Pancreas (tissue), 10 donors: ENCODE measurements around the gene TDRD5. TPM values are rescaled to one million over a fixed set of nuclear protein-coding genes. Genes with fewer than 3 reads are reported as not detected.

Experiments
- ATAC-seq, 4 donors: fragments of 200-7000 bp; cut with Tn5 transposase; one replicate each; pipeline versions ENCODE4 v1.8.0 to v1.9.1; 2020; ENCODE audit warnings: mild to moderate bottlenecking in 4 of 4, moderate library complexity in 4 of 4
- DNase-seq, 6 donors: peaks; one replicate each; pipeline ENCODE4 v3.0.0-alpha.2; 2020
- FAIRE-seq: peaks from 2 replicates; lab custom pipeline; 2012; peaks lifted over from hg19 to GRCh38; lab: Jason Lieb, UNC
- H3K27ac ChIP-seq, 4 donors: fragments of 200-600 bp; sonication (generic); 1 replicate in 3 of 4; 2 replicates in 1 of 4; pipeline versions ENCODE4 v1.5.0 to v1.8.0; 2020
- H3K27me3 ChIP-seq, 4 donors: fragments of 200-600 bp; one replicate each; pipeline ENCODE4 v1.8.0; 2021
- H3K36me3 ChIP-seq, 3 donors: fragments of 200-600 bp; sonication (generic) in 1 of 3; one replicate each; pipeline versions ENCODE4 v1.5.0 to v1.8.0; 2020 to 2021
- H3K4me1 ChIP-seq, 3 donors: fragments of 200-600 bp; one replicate each; pipeline ENCODE4 v1.8.0; 2021
- H3K4me3 ChIP-seq, 4 donors: fragments of 200-600 bp; sonication (generic) in 2 of 4; one replicate each; pipeline versions ENCODE4 v1.5.0 to v1.8.0; 2020 to 2021
- H3K9me3 ChIP-seq, 4 donors: fragments of 200-600 bp; one replicate each; pipeline ENCODE4 v1.8.0; 2021
- CTCF ChIP-seq, 4 donors: fragments of 200-600 bp; sonication (generic) in 3 of 4; IDR thresholded peaks; one replicate each; pipeline versions ENCODE4 v1.5.0 to v1.8.0; 2021; ENCODE audit warnings: antibody characterized with exemption in 4 of 4
- WGBS, 2 donors: extraction: QIAGEN DNeasy Blood & Tissue Kit; methylation state at CpG; one replicate each; pipeline ENCODE4 v1.1.7; 2013; 5-methylcytosine and 5-hydroxymethylcytosine counted together
- intact Hi-C, 3 donors: fragments of 100-400 bp; cut with DNase I; formaldehyde crosslinking; loops; one replicate each; pipeline versions ENCODE4 v1.11.1 to v1.14.2; 2022
- polyA plus RNA-seq, 2 donors: library from polyadenylated mRNA; stranded (reverse); fragments of 200-250 nt; gene quantifications; one replicate each; pipeline ENCODE4 v1.2.3, GENCODE V29; 2013
- total RNA-seq, 6 donors: library from RNA; stranded (reverse); fragmentation: NEBNext Ultra II Directional in 4 of 6; extraction: Animal tissue kit (Norgen Biotek cat#: 25700) in 4 of 6; gene quantifications; one replicate each; pipeline versions ENCODE4 v1.2.1 to v1.2.4, GENCODE V29; 2021 to 2023
- donor health status: healthy with polysubstance abuse.
- donor health status: DM: no; HTN: no; CAD: no; lungs with moderate emphysema.
- donor health status: DM: no; HTN: no; CAD: no.
- donor health status: control.
- donor health status: control.
- donor health status: Bipolar disorder and iron deficiency.
- donor health status: DM: yes; HTN: yes; CAD: no.
- donor health status: DM: no; HTN: no; CAD: no.
- donor health status: DM: no; HTN: no; CAD: no.
- donor health status: DM: yes; HTN: yes; CAD: no.

TDRD5 gene
- total and polyA plus RNA-seq, 8 donors = 0.06 to 1.5 (median 0.23) TPM; not detected in 1

GRCh38 chr1:179586107-179586823 is 5.4 kb upstream of the TDRD5 start:
- peak overlapping the region; percentile 60 to 87 (median 80) for H3K27ac ChIP-seq
- DNase-seq = peak; percentile 60 to 92 (median 84)

GRCh38 chr1:179587336-179587735 is 4.3 kb upstream of the TDRD5 start:
- no peaks in the 10 kb centered on the region for H3K36me3 ChIP-seq
- FAIRE-seq (no peak), DNase-seq (no peak), ATAC-seq (no peak)
- H3K4me3 ChIP-seq = no peak overlapping the region
- H3K4me1 ChIP-seq = peaks cover 0 to 4% (median 0%) of the 10 kb centered on the region in 3 donors
- peaks cover 0 to 4% (median 0%) of the 10 kb centered on the region in 4 donors for H3K27me3 ChIP-seq
- no peak for TF ChIP-seq CTCF (IDR thresholded peaks at IDR 0.05)
- intact Hi-C loops = no loop called here
- no peaks in the 10 kb centered on the region for H3K9me3 ChIP-seq
- 93 to 97% methylated on average over 6 of the region's 6 CpGs for WGBS, 2 donors
- H3K27ac ChIP-seq = no peak overlapping the region

More at GRCh38 chr1:179586107-179586823, 5.4 kb upstream of the TDRD5 start:
- H3K36me3 ChIP-seq = no peaks in the 10 kb centered on the region
- TF ChIP-seq CTCF (IDR thresholded peaks at IDR 0.05) = peak; percentile 59 to 69 (median 62)
- intact Hi-C loops = no loop called here
- H3K4me1 ChIP-seq = no peaks in the 10 kb centered on the region
- ATAC-seq (peak; percentile 91 to 98 (median 95)), FAIRE-seq (no peak)
- peak overlapping the region; percentile 9 to 43 (median 27) for H3K4me3 ChIP-seq
- WGBS, 2 donors = 1% methylated on average over 39 to 60 of the region's 60 CpGs
- H3K27me3 ChIP-seq = no peaks in the 10 kb centered on the region
- H3K9me3 ChIP-seq = no peaks in the 10 kb centered on the region

- WGBS, 2 donors = 86 to 91% methylated on average over 16 to 18 of the region's 18 CpGs
- H3K36me3 ChIP-seq = no peaks in the 10 kb centered on the region
- no peak overlapping the region for H3K4me3 ChIP-seq
- no peak for TF ChIP-seq CTCF (IDR thresholded peaks at IDR 0.05)
- intact Hi-C loops = no loop called here
- no peaks in the 10 kb centered on the region for H3K9me3 ChIP-seq
- H3K4me1 ChIP-seq = peaks cover 0 to 4% (median 0%) of the 10 kb centered on the region in 3 donors
- H3K27ac ChIP-seq = no peak overlapping the region
- peak in 2 of 6 donors; percentile 18 to 34 for DNase-seq
- no peak for FAIRE-seq
- no peak for ATAC-seq
- H3K27me3 ChIP-seq = peaks cover 0 to 4% (median 0%) of the 10 kb centered on the region in 4 donors
These were observed 3.1 kb upstream of the TDRD5 start for GRCh38 chr1:179588425-179589024.

- intact Hi-C loops = no loop called here
- no peak for TF ChIP-seq CTCF (IDR thresholded peaks at IDR 0.05)
- H3K27me3 ChIP-seq = peaks cover 0 to 4% (median 0%) of the 10 kb centered on the region in 4 donors
- H3K4me3 ChIP-seq = no peak overlapping the region
- DNase-seq (no peak), FAIRE-seq (no peak), ATAC-seq (no peak)
- no peaks in the 10 kb centered on the region for H3K36me3 ChIP-seq
- no peaks in the 10 kb centered on the region for H3K9me3 ChIP-seq
- H3K4me1 ChIP-seq = peaks cover 0 to 4% (median 0%) of the 10 kb centered on the region in 3 donors
- 96% methylated on average over 4 of the region's 4 CpGs for WGBS, 2 donors
- no peak overlapping the region for H3K27ac ChIP-seq
These were observed 2.1 kb upstream of the TDRD5 start for GRCh38 chr1:179589509-179589908.
